ENCODE data around the gene SETDB2. TPM values are rescaled to one million over a fixed set of nuclear protein-coding genes. Genes with fewer than 3 reads are reported as not detected.

The SETDB2 gene
- polyA plus RNA-seq, 3 donors: 20.6 to 22.7 (median 21.9) TPM

GRCh38 chr13:49524740-49525501, 80.8 kb downstream of the SETDB2 start:
- no peak for DNase-seq (ENCODE audit: low read depth in 3 of 3, low spot score in 2 of 3)

GRCh38 chr13:49527123-49527522, 83.0 kb downstream of the SETDB2 start:
- no peak for DNase-seq (ENCODE audit: low read depth in 3 of 3, low spot score in 2 of 3)

GRCh38 chr13:49528161-49528560, 84.1 kb downstream of the SETDB2 start:
- DNase-seq (ENCODE audit: low read depth in 3 of 3, low spot score in 2 of 3): no peak

- peak in 1 of 3 donors; percentile 18 for DNase-seq (ENCODE audit: low read depth in 3 of 3, low spot score in 2 of 3)
These were observed 86.4 kb downstream of the SETDB2 start for GRCh38 chr13:49530457-49530856.

- DNase-seq (ENCODE audit: low read depth in 3 of 3, low spot score in 2 of 3): peak in 1 of 3 donors; percentile 8
These were observed 88.5 kb downstream of the SETDB2 start for GRCh38 chr13:49532593-49532992.

- no peak for DNase-seq (ENCODE audit: low read depth in 3 of 3, low spot score in 2 of 3)
These were observed 88.9 kb downstream of the SETDB2 start for GRCh38 chr13:49533011-49533410.

- no peak for DNase-seq (ENCODE audit: low read depth in 3 of 3, low spot score in 2 of 3)
These were observed 89.7 kb downstream of the SETDB2 start for GRCh38 chr13:49533591-49534269.

- no peak for DNase-seq (ENCODE audit: low read depth in 3 of 3, low spot score in 2 of 3)
These were observed 92.2 kb downstream of the SETDB2 start for GRCh38 chr13:49536144-49536873.

GRCh38 chr13:49538404-49538803, 94.3 kb downstream of the SETDB2 start:
- no peak for DNase-seq (ENCODE audit: low read depth in 3 of 3, low spot score in 2 of 3)

GRCh38 chr13:49539313-49539712, 95.2 kb downstream of the SETDB2 start:
- no peak for DNase-seq (ENCODE audit: low read depth in 3 of 3, low spot score in 2 of 3)

GRCh38 chr13:49539746-49540145, 95.7 kb downstream of the SETDB2 start:
- DNase-seq (ENCODE audit: low read depth in 3 of 3, low spot score in 2 of 3): no peak

GRCh38 chr13:49540552-49540951, 96.5 kb downstream of the SETDB2 start:
- DNase-seq (ENCODE audit: low read depth in 3 of 3, low spot score in 2 of 3): no peak

- no peak for DNase-seq (ENCODE audit: low read depth in 3 of 3, low spot score in 2 of 3)
These were observed 99.6 kb downstream of the SETDB2 start for GRCh38 chr13:49543656-49544055.

Other genes with a start within 250 kb of the SETDB2 start
- under 1 TPM in 1 of 3 donors, not detected in 2; 0.24 TPM for gene MLNR, start 223.9 kb upstream of the SETDB2 start, polyA plus RNA-seq (ENCODE audit: insufficient read length in 3 of 3)
- gene CDADC1, start 196.3 kb upstream of the SETDB2 start, polyA plus RNA-seq (ENCODE audit: insufficient read length in 3 of 3): 10 to 100 TPM; 13.7 to 15.1 (median 14.8) TPM
- gene CAB39L, start 210 bp upstream of the SETDB2 start, polyA plus RNA-seq (ENCODE audit: insufficient read length in 3 of 3): 10 to 100 TPM; 13.1 to 20.4 (median 19.7) TPM
- 10 to 100 TPM; 30.1 to 34.8 (median 31.9) TPM for gene PHF11, start 51.7 kb downstream of the SETDB2 start, polyA plus RNA-seq (ENCODE audit: insufficient read length in 3 of 3)
- gene RCBTB1, start 141.3 kb downstream of the SETDB2 start, polyA plus RNA-seq (ENCODE audit: insufficient read length in 3 of 3): 10 to 100 TPM; 38.4 to 45.1 (median 43.0) TPM
- gene ARL11, start 184.2 kb downstream of the SETDB2 start, polyA plus RNA-seq (ENCODE audit: insufficient read length in 3 of 3): under 1 TPM; 0.28 to 0.49 (median 0.44) TPM
- gene EBPL, start 247.2 kb downstream of the SETDB2 start, polyA plus RNA-seq (ENCODE audit: insufficient read length in 3 of 3): 10 to 100 TPM; 49.8 to 61.6 (median 54.5) TPM